ENCODE results near the gene ARSI.

ARSI gene

GRCh38 chr5:150294551-150295071 lies 8.1 kb downstream of the ARSI start:
- H3K4me3 ChIP-seq (ENCODE audit: low read length): no peak overlapping the region
- TF ChIP-seq, protein P1, sequence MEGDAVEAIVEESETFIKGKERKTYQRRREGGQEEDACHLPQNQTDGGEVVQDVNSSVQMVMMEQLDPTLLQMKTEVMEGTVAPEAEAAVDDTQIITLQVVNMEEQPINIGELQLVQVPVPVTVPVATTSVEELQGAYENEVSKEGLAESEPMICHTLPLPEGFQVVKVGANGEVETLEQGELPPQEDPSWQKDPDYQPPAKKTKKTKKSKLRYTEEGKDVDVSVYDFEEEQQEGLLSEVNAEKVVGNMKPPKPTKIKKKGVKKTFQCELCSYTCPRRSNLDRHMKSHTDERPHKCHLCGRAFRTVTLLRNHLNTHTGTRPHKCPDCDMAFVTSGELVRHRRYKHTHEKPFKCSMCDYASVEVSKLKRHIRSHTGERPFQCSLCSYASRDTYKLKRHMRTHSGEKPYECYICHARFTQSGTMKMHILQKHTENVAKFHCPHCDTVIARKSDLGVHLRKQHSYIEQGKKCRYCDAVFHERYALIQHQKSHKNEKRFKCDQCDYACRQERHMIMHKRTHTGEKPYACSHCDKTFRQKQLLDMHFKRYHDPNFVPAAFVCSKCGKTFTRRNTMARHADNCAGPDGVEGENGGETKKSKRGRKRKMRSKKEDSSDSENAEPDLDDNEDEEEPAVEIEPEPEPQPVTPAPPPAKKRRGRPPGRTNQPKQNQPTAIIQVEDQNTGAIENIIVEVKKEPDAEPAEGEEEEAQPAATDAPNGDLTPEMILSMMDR (conservative IDR thresholded peaks at IDR 0.05; ENCODE audit: low read length): no peak
- no peak for DNase-seq (ENCODE audit: low read depth)

DNA sequence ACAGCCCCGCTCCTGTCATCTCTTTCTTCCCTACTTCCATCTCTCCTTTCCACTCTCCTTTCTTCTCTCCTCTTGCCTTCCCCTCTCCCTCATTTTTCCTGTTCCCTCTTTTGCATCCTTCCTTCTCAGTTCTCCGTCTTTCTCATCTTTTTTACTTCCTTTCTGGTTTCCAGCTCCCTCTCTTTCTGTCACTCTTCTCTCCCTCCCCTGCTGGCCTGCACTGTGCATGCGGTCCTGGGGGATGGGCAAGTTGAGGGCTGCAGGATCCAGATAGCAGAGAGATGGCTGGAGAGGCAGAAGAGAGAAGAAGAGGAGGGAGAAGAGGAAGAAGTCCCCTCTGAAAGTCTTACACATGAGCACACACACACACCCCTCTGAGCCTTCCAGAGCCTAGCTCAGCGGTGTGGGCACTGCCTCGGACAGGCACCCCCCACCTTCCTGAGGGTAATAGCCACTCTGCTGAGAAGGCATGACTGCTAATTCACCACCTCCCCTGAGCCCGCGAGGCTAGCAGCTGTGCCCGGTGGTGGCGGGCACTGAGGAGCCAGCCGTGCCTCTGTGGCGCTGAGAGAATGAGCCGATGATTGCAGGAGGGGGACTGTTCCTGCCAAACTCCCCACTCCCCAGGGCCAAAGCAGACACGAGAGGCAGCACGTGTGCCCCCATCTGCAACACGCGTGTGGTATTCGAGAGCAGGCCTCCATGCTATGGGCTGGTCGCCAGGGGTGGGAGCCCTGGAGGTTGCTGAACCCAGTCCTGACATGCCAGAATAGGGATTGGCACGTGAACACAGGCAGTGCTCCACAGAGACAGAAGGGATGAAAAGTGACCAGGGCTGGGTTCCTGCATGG lies 9.4 kb downstream of the ARSI start:
- no peak overlapping the region for H3K4me3 ChIP-seq (ENCODE audit: low read length)
- TF ChIP-seq, protein P1 (conservative IDR thresholded peaks at IDR 0.05; ENCODE audit: low read length): no peak
- no peak for DNase-seq (ENCODE audit: low read depth)

DNA sequence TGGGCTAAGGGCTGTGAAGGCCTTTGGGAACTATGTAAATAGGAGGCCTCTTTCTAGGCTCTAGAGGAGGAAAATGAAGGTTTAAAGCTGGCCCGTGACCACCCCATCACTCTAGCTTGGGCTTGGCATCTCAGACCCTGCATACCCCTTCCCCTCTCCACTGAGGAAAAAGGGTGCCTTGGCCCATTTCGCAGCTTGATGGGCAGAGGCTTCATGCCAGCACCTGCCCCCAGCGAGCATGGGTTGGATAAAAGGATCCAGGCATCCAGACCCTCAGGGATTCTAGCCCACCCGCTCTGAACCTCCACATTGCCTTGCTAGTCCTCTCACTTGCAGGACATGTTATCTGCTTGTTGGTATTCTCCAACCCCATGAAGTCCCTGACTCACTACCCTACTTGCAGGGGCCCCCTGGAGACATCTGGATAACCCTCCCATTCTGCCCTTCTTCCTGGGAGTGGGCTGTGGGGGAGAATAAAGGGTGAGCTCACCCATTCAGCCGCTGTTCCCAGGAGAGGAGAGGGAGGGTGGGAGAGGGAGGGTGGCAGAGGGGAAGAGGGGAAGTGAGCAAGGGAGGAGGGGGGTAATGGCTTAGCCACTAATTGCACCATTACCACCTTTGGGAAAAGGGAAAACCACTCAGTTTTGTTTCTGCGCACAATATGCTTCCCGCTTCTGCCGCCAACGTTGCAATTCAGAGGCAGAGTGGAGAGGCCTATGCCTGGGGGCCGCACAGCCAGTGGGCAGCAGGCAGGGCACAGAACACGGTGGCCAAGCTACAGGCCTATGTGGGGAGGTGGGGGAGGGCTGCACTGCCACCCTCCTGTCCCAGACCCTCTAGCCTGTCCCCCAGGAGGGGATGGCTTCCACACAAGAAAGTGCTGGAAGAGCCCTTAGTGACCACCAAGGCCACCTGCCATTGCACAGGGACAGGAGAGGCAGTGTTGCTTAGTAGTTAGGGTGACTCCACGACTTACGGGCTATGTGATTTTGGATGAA lies 11.0 kb downstream of the ARSI start:
- no peak for DNase-seq (ENCODE audit: low read depth)
- H3K4me3 ChIP-seq (ENCODE audit: low read length): no peak overlapping the region
- TF ChIP-seq, protein P1 (conservative IDR thresholded peaks at IDR 0.05; ENCODE audit: low read length): no peak

GRCh38 chr5:150289551-150290390 lies 12.9 kb downstream of the ARSI start, which contains the start of gene CAMK2A:
TSS of gene CAMK2A (minus strand) at chr5:150289773. CDS start at chr5:150289625, 148 bp downstream.
- TF ChIP-seq, protein P1 (conservative IDR thresholded peaks at IDR 0.05; ENCODE audit: low read length): no peak
- H3K4me3 ChIP-seq (ENCODE audit: low read length): no peak within 1 kb of the TSS
- no peak for DNase-seq (ENCODE audit: low read depth)

- no peak for DNase-seq (ENCODE audit: low read depth)
- TF ChIP-seq, protein P1 (conservative IDR thresholded peaks at IDR 0.05; ENCODE audit: low read length): no peak
Measured at GRCh38 chr5:150288791-150289190, 13.9 kb downstream of the ARSI start.

GRCh38 chr5:150288361-150288760 lies 14.3 kb downstream of the ARSI start:
- TF ChIP-seq, protein P1 (conservative IDR thresholded peaks at IDR 0.05; ENCODE audit: low read length): no peak

More at GRCh38 chr5:150288791-150289190, 13.9 kb downstream of the ARSI start:
- no peak overlapping the region for H3K4me3 ChIP-seq (ENCODE audit: low read length)

More at GRCh38 chr5:150288361-150288760, 14.3 kb downstream of the ARSI start:
- DNase-seq (ENCODE audit: low read depth): no peak
- H3K4me3 ChIP-seq (ENCODE audit: low read length): no peak overlapping the region

Measured in AG10803 (cell line).